Naive thymus-derived CD4-positive, alpha-beta T cell (primary cell): ENCODE results near the gene SUN3. TPM values are rescaled to one million over a fixed set of nuclear protein-coding genes. Genes with fewer than 3 reads are reported as not detected.

Experiments used
- ATAC-seq: fragments of 150-1000 bp; cut with Tn5 transposase; 2 replicates; pipeline ENCODE4 v1.10.0; 2021; ENCODE audit warnings: mild to moderate bottlenecking, moderate library complexity
- CTCF ChIA-PET: fragments of 350-600 bp; sonication (Branson Sonifier 250); formaldehyde crosslinking; loops from one replicate; lab custom pipeline; 2021; ENCODE audit warnings: antibody characterized with exemption; lab: Charles Lee
- POLR2A ChIA-PET: fragments of 350-600 bp; sonication (Branson Sonifier 250); formaldehyde crosslinking; loops from one replicate; lab custom pipeline; 2021; ENCODE audit warnings: antibody characterized with exemption, inconsistent platforms; lab: Charles Lee
- DNase-seq, 9 donors: peaks; one replicate each; pipeline versions ENCODE4 v3.0.0 to v3.0.0-alpha.2; 2020 to 2022; ENCODE audit warnings: mixed read lengths in 1 of 9
- H3K27ac ChIP-seq: one replicate; pipeline ENCODE4 v1.7.0; 2013; ENCODE audit warnings: mild to moderate bottlenecking, low read depth, low read length, moderate library complexity
- H3K27me3 ChIP-seq, 2 donors: one replicate each; pipeline ENCODE4 v1.7.0; 2013; ENCODE audit warnings: low read length in 2 of 2, mild to moderate bottlenecking in 2 of 2, moderate library complexity in 2 of 2; ENCODE audit not compliant: control insufficient read depth in 2 of 2, insufficient read depth in 2 of 2
- H3K36me3 ChIP-seq, 3 experiments: 1 replicate in 2 of 3; 2 replicates in 1 of 3; pipeline ENCODE4 v1.7.0; 2013; ENCODE audit warnings: low read length in 3 of 3, mild to moderate bottlenecking in 3 of 3, moderate library complexity in 1 of 3; ENCODE audit not compliant: insufficient read depth in 3 of 3, control insufficient read depth in 2 of 3
- H3K4me1 ChIP-seq, 2 donors: one replicate each; pipeline ENCODE4 v1.7.0; 2013; ENCODE audit warnings: low read length in 2 of 2, mild to moderate bottlenecking in 2 of 2, moderate library complexity in 1 of 2; ENCODE audit not compliant: control insufficient read depth in 2 of 2, insufficient read depth in 2 of 2
- H3K4me3 ChIP-seq: 2 replicates; pipeline ENCODE4 v1.7.0; 2013; ENCODE audit warnings: mild to moderate bottlenecking, low read length
- H3K9me3 ChIP-seq, 3 experiments: 1 replicate in 2 of 3; 2 replicates in 1 of 3; pipeline ENCODE4 v1.7.0; 2013; ENCODE audit warnings: low read length in 3 of 3; ENCODE audit not compliant: control insufficient read depth in 2 of 3
- H3K27ac Mint-ChIP-seq, 9 donors: one replicate each; pipeline ENCODE4 v1.8.0; 2020 to 2022; ENCODE audit warnings: mixed read lengths in 9 of 9, mild to moderate bottlenecking in 8 of 9, moderate library complexity in 5 of 9, inconsistent platforms in 2 of 9
- H3K27me3 Mint-ChIP-seq, 5 donors: one replicate each; pipeline ENCODE4 v1.8.0; 2021 to 2022; ENCODE audit warnings: mixed read lengths in 5 of 5, mild to moderate bottlenecking in 1 of 5
- H3K36me3 Mint-ChIP-seq, 5 donors: one replicate each; pipeline ENCODE4 v1.8.0; 2020 to 2022; ENCODE audit warnings: mixed read lengths in 5 of 5, mild to moderate bottlenecking in 3 of 5, inconsistent platforms in 1 of 5
- H3K4me1 Mint-ChIP-seq, 7 donors: one replicate each; pipeline ENCODE4 v1.8.0; 2020 to 2022; ENCODE audit warnings: mixed read lengths in 7 of 7, mild to moderate bottlenecking in 3 of 7, inconsistent platforms in 1 of 7
- H3K4me3 Mint-ChIP-seq, 10 donors: one replicate each; pipeline ENCODE4 v1.8.0; 2020 to 2022; ENCODE audit warnings: mild to moderate bottlenecking in 10 of 10, mixed read lengths in 10 of 10, moderate library complexity in 6 of 10, inconsistent platforms in 2 of 10
- H3K9me3 Mint-ChIP-seq, 11 donors: one replicate each; pipeline ENCODE4 v1.8.0; 2020 to 2022; ENCODE audit warnings: mixed read lengths in 11 of 11, mild to moderate bottlenecking in 4 of 11, inconsistent platforms in 1 of 11, moderate library complexity in 1 of 11
- intact Hi-C, 2 donors: fragments of 100-400 bp; cut with micrococcal nuclease; formaldehyde crosslinking; loops; one replicate each; pipeline ENCODE4 v1.15.1; 2023
- polyA plus RNA-seq, 2 donors: library from polyadenylated mRNA; unstranded; fragments of 300-500 nt; fragmentation: Illumina TruSeq; gene quantifications; one replicate each; pipeline ENCODE4 v1.2.3, GENCODE V29; 2021
- total RNA-seq, 6 experiments: library from RNA in 5 of 6; stranded (reverse) in 5 of 6; gene quantifications; 1 replicate in 5 of 6; 2 replicates in 1 of 6; pipeline ENCODE4 v1.2.3 and lab custom pipeline; 2021 to 2026

Gene SUN3
- total and polyA plus RNA-seq, 7 experiments from 2014 or later, result 0.53 to 2.7 (median 1.2) TPM; not detected in 3

DNA sequence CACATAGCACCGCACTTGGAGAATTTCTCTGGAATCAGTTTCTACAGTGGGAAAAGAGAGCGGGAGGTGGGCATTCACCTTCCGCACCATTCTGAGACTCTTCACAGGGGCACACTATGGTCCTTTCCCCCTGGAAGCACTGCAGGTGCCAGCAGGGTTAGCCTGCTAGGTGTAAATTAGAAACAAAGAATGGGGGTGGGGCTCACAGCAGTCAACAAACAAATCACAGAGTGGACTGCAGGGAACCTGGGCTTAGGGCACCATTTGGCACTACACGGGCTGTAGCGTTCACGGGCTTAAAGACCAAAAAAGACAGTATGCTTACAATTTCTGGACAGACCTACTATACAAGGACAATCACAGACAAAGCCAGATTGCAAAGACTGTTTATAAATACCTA is 72.7 kb downstream of the SUN3 start:
- ATAC-seq, result no peak
- Mint-ChIP-seq H3K9me3 (peaks cover 0 to 6% (median 0%) of the 10 kb centered on the region in 11 donors), H3K4me3 (no peak overlapping the region), H3K27ac (peak overlapping the region in 2 of 9 donors; percentile 25 to 75), H3K27me3 (no peaks in the 10 kb centered on the region), H3K4me1 (peaks cover 0 to 13% (median 5%) of the 10 kb centered on the region in 7 donors), H3K36me3 (peaks cover 6 to 40% (median 28%) of the 10 kb centered on the region in 5 donors)
- Histone ChIP-seq H3K27ac (no peak overlapping the region), H3K9me3 (no peaks in the 10 kb centered on the region), H3K4me3 (no peak overlapping the region), H3K4me1 (no peaks in the 10 kb centered on the region), H3K27me3 (no peaks in the 10 kb centered on the region), H3K36me3 (peaks cover 0 to 26% (median 7%) of the 10 kb centered on the region in 3 experiments)
- DNase-seq, result no peak
- intact Hi-C loops, result no loop called here
- CTCF ChIA-PET, result no interaction called here
- POLR2A ChIA-PET, result interaction anchor here (1.3 kb wide), 1 partner anchor 12 kb away, joined by 3 read pairs; no protein-coding TSS in a partner anchor

DNA sequence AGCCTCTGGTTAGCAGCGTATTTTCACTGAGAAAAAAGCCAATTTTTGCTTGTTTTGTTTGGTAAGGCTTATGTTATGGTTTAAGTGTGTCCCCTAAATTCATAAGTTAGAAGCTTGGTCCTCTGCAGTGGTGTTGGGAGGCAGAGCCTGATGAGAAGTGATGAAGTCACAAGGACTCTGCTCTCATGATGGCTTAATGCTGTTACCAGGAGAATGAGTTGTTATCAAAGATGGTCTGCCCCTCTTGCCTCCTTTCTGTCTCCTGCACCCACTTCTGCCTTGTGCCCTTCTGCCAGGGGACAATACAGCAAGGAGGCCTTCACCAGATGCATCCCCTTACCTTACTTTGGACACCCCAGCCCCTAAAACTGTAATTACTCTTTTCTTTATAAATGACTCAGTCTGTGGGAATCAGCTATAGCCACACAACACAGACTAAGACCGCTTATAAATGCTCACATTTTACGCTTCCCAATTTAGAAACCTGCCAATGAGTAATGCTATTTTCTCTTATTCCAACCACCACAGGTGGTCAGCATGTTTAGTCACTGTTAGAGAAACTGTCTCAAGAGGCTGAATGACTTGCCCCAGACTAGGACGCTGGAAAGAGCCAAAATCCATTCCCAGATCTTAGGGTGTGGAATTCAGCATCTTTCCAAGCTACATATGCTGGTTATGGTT is 74.5 kb downstream of the SUN3 start:
- intact Hi-C loops, result no loop called here
- Histone ChIP-seq H3K4me3 (no peak overlapping the region), H3K27me3 (no peaks in the 10 kb centered on the region), H3K9me3 (no peaks in the 10 kb centered on the region), H3K27ac (no peak overlapping the region), H3K4me1 (no peaks in the 10 kb centered on the region), H3K36me3 (peaks cover 0 to 20% (median 7%) of the 10 kb centered on the region in 3 experiments)
- H3K27ac Mint-ChIP-seq, result peak overlapping the region in 3 of 9 donors; percentile 10 to 52 (median 13)
- H3K36me3 Mint-ChIP-seq, result peaks cover 3 to 32% (median 20%) of the 10 kb centered on the region in 5 donors
- ATAC-seq (no peak), DNase-seq (no peak)
- H3K9me3 Mint-ChIP-seq, result peaks cover 0 to 6% (median 0%) of the 10 kb centered on the region in 11 donors
- ChIA-PET CTCF (no interaction called here), POLR2A (no interaction called here)
- H3K4me3 Mint-ChIP-seq, result no peak overlapping the region
- H3K27me3 Mint-ChIP-seq, result no peaks in the 10 kb centered on the region
- H3K4me1 Mint-ChIP-seq, result peaks cover 0 to 13% (median 5%) of the 10 kb centered on the region in 7 donors

- peak overlapping the region in 1 of 9 donors; percentile 34 for H3K27ac Mint-ChIP-seq
- Histone ChIP-seq H3K4me1 (no peaks in the 10 kb centered on the region), H3K4me3 (no peak overlapping the region), H3K27me3 (no peaks in the 10 kb centered on the region), H3K27ac (no peak overlapping the region), H3K36me3 (peaks cover 0 to 20% (median 7%) of the 10 kb centered on the region in 3 experiments), H3K9me3 (no peaks in the 10 kb centered on the region)
- H3K4me3 Mint-ChIP-seq, result no peak overlapping the region
- no peaks in the 10 kb centered on the region for H3K27me3 Mint-ChIP-seq
- ATAC-seq, result no peak
- H3K4me1 Mint-ChIP-seq, result peaks cover 0 to 13% (median 5%) of the 10 kb centered on the region in 7 donors
- no peak for DNase-seq
- intact Hi-C loops, result no loop called here
- ChIA-PET POLR2A (no interaction called here), CTCF (interaction anchor here (1.2 kb wide), 1 partner anchor 157 kb away, joined by 3 read pairs; no protein-coding TSS in a partner anchor)
- H3K36me3 Mint-ChIP-seq, result peaks cover 3 to 32% (median 20%) of the 10 kb centered on the region in 5 donors
- peaks cover 0 to 6% (median 0%) of the 10 kb centered on the region in 11 donors for H3K9me3 Mint-ChIP-seq
Observed at GRCh38 chr7:47953822-47954221, 75.1 kb downstream of the SUN3 start.

DNA sequence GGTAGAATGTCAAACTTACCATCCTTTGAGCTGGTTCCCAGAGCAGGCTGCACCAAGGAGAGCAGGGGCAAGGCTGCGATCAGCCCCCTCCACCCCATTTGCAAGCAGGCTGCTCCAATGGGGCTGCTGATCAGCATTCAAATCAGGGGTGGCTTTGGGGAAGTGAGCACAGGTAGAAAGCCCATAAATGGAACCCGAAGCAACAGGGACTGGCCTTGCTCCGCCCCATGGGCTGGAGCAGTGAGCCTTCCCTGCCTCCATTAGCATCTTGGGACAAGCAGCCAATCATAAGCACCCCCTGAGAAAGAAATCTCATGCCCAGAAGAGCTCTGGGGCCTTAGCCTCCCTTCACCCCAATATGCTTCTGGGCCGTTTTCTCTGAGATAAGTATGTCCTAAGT is 76.7 kb downstream of the SUN3 start:
- Histone ChIP-seq H3K9me3 (no peaks in the 10 kb centered on the region), H3K4me1 (no peaks in the 10 kb centered on the region), H3K27me3 (no peaks in the 10 kb centered on the region), H3K27ac (no peak overlapping the region), H3K4me3 (no peak overlapping the region), H3K36me3 (peaks cover 0 to 17% (median 7%) of the 10 kb centered on the region in 3 experiments)
- Mint-ChIP-seq H3K9me3 (no peaks in the 10 kb centered on the region), H3K27ac (no peak overlapping the region), H3K4me1 (peaks cover 0 to 8% (median 0%) of the 10 kb centered on the region in 7 donors), H3K27me3 (no peaks in the 10 kb centered on the region), H3K4me3 (no peak overlapping the region), H3K36me3 (peaks cover 3 to 20% (median 12%) of the 10 kb centered on the region in 5 donors)
- POLR2A ChIA-PET, result interaction anchor here (0.7 kb wide), 1 partner anchor 23 kb away, joined by 3 read pairs; no protein-coding TSS in a partner anchor
- CTCF ChIA-PET, result no interaction called here
- intact Hi-C loops, result no loop called here
- ATAC-seq, result no peak
- DNase-seq, result no peak

DNA sequence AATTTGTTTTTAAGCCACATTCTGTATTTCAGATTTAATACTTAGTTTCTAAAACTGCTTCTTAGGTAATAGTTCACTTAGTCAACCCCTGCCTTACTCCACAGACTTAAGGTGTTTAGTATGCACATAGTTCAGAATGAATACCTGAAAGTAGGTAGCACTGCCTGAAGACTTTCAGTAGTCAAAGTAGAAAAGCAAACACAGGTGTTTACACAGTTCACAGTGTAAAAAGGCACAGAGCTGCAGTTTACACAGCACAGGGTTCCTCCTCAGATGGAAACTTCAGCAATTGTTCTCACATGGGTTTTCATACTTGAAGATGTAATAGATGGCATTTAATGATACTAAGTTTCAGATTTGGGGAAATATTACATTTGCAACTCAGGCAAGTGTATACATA is 77.5 kb downstream of the SUN3 start:
- CTCF ChIA-PET, result no interaction called here
- intact Hi-C loops, result no loop called here
- POLR2A ChIA-PET, result interaction anchor here (0.7 kb wide), 1 partner anchor 16 kb away, joined by 3 read pairs; no protein-coding TSS in a partner anchor
- no peaks in the 10 kb centered on the region for H3K27me3 Mint-ChIP-seq
- no peak overlapping the region for H3K27ac ChIP-seq
- H3K27me3 ChIP-seq, result no peaks in the 10 kb centered on the region
- H3K36me3 ChIP-seq, result peaks cover 0 to 13% (median 7%) of the 10 kb centered on the region in 3 experiments
- H3K4me1 Mint-ChIP-seq, result peaks cover 0 to 3% (median 0%) of the 10 kb centered on the region in 7 donors
- H3K36me3 Mint-ChIP-seq, result peaks cover under 1 to 12% (median 9%) of the 10 kb centered on the region in 5 donors
- H3K4me3 ChIP-seq, result no peak overlapping the region
- no peak overlapping the region for H3K4me3 Mint-ChIP-seq
- no peak overlapping the region for H3K27ac Mint-ChIP-seq
- H3K9me3 ChIP-seq, result no peaks in the 10 kb centered on the region
- no peak for ATAC-seq
- H3K4me1 ChIP-seq, result no peaks in the 10 kb centered on the region
- H3K9me3 Mint-ChIP-seq, result no peaks in the 10 kb centered on the region
- DNase-seq, result no peak

DNA sequence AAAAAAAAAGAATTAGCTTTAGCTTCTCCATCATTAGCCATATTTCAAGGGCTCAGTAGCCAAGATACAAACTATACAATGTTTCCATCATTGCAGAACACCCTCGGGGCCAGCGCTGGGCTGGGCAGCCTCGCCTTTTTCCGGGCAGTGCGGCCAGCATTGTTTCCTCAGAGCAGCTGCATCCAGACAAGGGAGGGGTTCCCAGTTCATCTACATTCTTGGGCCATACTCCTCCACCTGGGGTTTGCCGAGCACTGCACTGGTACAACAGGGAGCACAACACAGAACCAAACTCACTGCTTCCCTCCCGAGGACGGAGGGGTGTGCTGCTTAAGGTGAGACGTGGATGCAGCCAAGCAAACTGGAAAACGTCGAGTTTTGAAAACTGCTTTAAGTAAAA is 78.2 kb downstream of the SUN3 start:
- Mint-ChIP-seq H3K36me3 (peaks cover 0 to 11% (median 9%) of the 10 kb centered on the region in 5 donors), H3K4me1 (peaks cover 0 to 3% (median 0%) of the 10 kb centered on the region in 7 donors), H3K27ac (no peak overlapping the region), H3K27me3 (no peaks in the 10 kb centered on the region), H3K9me3 (no peaks in the 10 kb centered on the region), H3K4me3 (no peak overlapping the region)
- H3K9me3 ChIP-seq, result no peaks in the 10 kb centered on the region
- ChIA-PET POLR2A (interaction anchor here (0.7 kb wide), 1 partner anchor 63 kb away, joined by 3 read pairs; no protein-coding TSS in a partner anchor), CTCF (no interaction called here)
- no peak for ATAC-seq
- peaks cover 0 to 13% (median 1%) of the 10 kb centered on the region in 3 experiments for H3K36me3 ChIP-seq
- no peak overlapping the region for H3K27ac ChIP-seq
- H3K4me3 ChIP-seq, result no peak overlapping the region
- intact Hi-C loops, result no loop called here
- H3K27me3 ChIP-seq, result no peaks in the 10 kb centered on the region
- H3K4me1 ChIP-seq, result no peaks in the 10 kb centered on the region
- no peak for DNase-seq
